ENCODE results near the gene CRLF1. TPM values are rescaled to one million over a fixed set of nuclear protein-coding genes. Genes with fewer than 3 reads are reported as not detected.
A peak's percentile ranks its signal among the peaks of the same experiment; 100 is the strongest.

CRLF1 gene
- total RNA-seq, 4 donors from 2014 or later, result 27.4 to 115 (median 43.6) TPM

DNA sequence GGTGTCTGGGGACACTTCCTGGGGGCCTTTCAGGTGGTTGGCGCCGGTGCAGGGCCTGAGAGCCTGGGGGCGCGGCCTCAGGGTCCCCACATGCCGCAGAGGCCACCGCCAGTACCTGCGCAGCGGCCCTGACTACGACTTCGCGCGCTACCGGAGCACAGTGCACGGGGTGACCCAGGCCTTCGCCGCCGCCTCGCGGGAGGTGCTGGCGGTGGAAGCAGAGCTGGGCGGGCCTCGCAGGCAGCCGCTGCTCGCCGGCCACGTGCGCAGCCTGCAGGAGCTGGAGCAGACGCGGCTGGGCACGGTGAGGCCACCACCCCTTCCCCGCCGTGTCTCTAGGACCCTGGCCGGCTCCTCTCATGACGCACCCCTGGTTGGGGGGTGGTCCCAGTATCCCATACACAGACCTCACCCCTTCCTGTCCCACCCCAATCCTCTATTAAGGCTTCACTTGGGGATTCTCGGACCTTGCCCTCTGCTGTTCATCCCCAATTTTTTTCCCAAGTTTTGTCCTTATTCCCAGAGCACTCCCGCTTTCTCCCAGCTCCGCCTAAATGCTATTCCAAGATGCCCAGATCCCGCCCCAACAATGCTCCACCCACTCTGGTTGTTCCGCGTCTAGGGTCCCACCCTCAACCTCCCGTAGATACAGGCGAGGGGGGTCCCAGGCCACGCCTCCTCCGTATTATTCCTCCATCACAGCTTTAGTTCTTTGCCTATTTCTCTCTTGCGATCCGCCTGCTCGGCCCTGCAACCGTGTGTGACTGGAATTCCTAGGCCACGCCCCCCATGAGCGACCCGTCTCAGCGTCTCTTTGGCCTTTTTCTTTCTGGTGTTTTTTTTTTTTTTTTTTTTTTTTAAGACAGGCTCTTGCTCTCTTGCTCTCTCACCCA, 17.0 kb downstream of the CRLF1 start:
- TF ChIP-seq POLR2A (IDR thresholded peaks at IDR 0.05) (no peak), EP300 (IDR thresholded peaks at IDR 0.05) (peak in 1 of 2 donors; percentile 4)
- TF ChIP-seq, protein P1, sequence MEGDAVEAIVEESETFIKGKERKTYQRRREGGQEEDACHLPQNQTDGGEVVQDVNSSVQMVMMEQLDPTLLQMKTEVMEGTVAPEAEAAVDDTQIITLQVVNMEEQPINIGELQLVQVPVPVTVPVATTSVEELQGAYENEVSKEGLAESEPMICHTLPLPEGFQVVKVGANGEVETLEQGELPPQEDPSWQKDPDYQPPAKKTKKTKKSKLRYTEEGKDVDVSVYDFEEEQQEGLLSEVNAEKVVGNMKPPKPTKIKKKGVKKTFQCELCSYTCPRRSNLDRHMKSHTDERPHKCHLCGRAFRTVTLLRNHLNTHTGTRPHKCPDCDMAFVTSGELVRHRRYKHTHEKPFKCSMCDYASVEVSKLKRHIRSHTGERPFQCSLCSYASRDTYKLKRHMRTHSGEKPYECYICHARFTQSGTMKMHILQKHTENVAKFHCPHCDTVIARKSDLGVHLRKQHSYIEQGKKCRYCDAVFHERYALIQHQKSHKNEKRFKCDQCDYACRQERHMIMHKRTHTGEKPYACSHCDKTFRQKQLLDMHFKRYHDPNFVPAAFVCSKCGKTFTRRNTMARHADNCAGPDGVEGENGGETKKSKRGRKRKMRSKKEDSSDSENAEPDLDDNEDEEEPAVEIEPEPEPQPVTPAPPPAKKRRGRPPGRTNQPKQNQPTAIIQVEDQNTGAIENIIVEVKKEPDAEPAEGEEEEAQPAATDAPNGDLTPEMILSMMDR (IDR thresholded peaks at IDR 0.05), result peak in 4 of 5 experiments; percentile 4 to 52 (median 24)
- peaks cover 0 to 37% (median 18%) of the 10 kb centered on the region in 4 donors for H3K4me1 ChIP-seq
- WGBS, 2 donors, result 12 to 20% methylated on average over 24 to 34 of the region's 52 CpGs

DNA sequence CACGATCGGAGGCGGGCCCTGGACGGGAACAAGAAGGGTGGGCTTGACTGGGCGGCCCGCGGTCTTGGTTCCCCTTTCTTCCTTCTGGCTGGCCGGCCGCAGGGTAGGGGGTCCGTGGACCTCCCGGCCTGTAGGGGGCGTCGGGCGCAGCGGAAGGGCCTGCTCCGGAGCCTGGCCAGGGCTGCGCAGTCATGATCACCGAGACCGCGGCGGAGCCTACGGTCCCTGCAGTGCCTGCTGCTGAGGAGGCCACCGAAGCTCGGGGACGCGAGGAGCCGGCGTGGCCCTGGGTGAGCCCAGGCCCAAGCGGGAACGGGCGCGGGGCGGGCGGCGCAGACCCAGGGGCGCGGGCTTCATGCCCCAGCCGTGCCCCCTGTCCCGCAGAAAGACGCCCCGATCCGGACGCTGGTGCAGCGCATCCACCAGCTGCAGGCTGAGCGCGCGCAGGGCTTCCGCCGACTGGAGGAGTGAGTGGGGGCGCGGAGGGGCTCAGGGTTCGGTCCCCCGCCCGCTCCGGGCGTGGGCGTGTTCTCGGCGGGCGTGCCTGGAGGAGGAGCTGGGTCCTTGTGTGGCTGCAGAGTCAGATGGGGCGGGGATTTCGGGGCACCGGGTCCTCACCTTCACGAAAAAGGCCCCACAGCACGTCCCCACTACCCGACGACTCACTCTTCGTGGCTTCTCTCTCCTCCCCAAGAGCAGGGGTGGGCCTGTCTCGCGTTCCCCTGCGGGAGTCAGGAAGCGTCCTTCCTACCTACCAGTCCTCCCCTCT, 17.8 kb downstream of the CRLF1 start, which contains the start of gene REX1BD:
REX1BD (plus strand) TSS at position 188 of the 769 bp plus-strand sequence; CDS start at position 192, 4 bp downstream.
- Histone ChIP-seq H3K4me3 (peak within 1 kb of the TSS; percentile 60 to 99 (median 71)), H3K27ac (peak within 1 kb of the TSS; percentile 63 to 91 (median 76)), H3K36me3 (peaks cover 0 to 8% (median 0%) of the 10 kb centered on the region in 3 donors), H3K4me1 (peaks cover 0 to 28% (median 11%) of the 10 kb centered on the region in 4 donors), H3K9me3 (no peaks in the 10 kb centered on the region), H3K27me3 (no peaks in the 10 kb centered on the region)
- 1 to 2% methylated on average over 23 to 24 of the region's 72 CpGs for WGBS, 2 donors
- peak; percentile 55 to 72 for DNase-seq (ENCODE audit: low spot score in 2 of 2)
- TF ChIP-seq POLR2A (IDR thresholded peaks at IDR 0.05) (peak; percentile 8 to 45), EP300 (IDR thresholded peaks at IDR 0.05) (peak in 1 of 2 donors; percentile 42)
- TF ChIP-seq, protein P1 (IDR thresholded peaks at IDR 0.05), result peak; percentile 86 to 94 (median 90)

More for the DNA sequence above, 17.0 kb downstream of the CRLF1 start:
- Histone ChIP-seq H3K4me3 (peak overlapping the region; percentile 60 to 99 (median 71)), H3K9me3 (no peaks in the 10 kb centered on the region), H3K27ac (peak overlapping the region; percentile 63 to 91 (median 76)), H3K27me3 (no peaks in the 10 kb centered on the region), H3K36me3 (peaks cover 0 to 8% (median 0%) of the 10 kb centered on the region in 3 donors)
- DNase-seq (ENCODE audit: low spot score in 2 of 2), result peak in 1 of 2 donors; percentile 50

GRCh38 chr19:18587962-18588610, 18.5 kb downstream of the CRLF1 start:
- TF ChIP-seq EP300 (IDR thresholded peaks at IDR 0.05) (no peak), POLR2A (IDR thresholded peaks at IDR 0.05) (no peak)
- TF ChIP-seq, protein P1 (IDR thresholded peaks at IDR 0.05), result no peak
- peak overlapping the region; percentile 60 to 99 (median 71) for H3K4me3 ChIP-seq
- WGBS, 2 donors, result 26 to 32% methylated on average over 16 of the region's 16 CpGs

DNA sequence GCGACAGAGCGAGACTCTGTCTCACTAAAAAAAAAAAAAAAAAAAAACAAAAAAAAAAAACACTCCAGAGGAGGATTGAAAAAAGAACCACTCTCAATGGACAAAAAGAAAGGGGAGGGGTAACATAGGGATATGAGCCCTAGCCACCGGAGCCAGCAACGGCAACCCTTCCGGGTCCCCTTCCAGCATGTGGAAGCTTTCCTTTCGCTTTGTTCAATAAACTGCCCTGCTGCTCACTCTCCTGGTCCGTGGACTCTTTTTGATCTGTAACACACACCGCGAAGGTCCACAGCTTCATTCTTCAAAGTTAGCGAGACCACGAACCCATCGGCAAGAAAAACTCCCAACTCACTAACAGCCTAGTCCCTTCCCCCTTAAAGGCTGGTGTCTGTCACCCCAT, 19.0 kb downstream of the CRLF1 start:
- no peak for TF ChIP-seq EP300 (IDR thresholded peaks at IDR 0.05)
- no peak for DNase-seq (ENCODE audit: low spot score in 2 of 2)
- Histone ChIP-seq H3K27ac (peak overlapping the region in 3 of 4 donors; percentile 76 to 91 (median 76)), H3K9me3 (no peaks in the 10 kb centered on the region), H3K36me3 (peaks cover 0 to 8% (median 0%) of the 10 kb centered on the region in 3 donors), H3K4me3 (no peak overlapping the region), H3K27me3 (no peaks in the 10 kb centered on the region), H3K4me1 (peaks cover 0 to 24% (median 11%) of the 10 kb centered on the region in 4 donors)
- 87 to 91% methylated on average over 12 of the region's 12 CpGs for WGBS, 2 donors

More at GRCh38 chr19:18587962-18588610, 18.5 kb downstream of the CRLF1 start:
- peak overlapping the region; percentile 63 to 91 (median 76) for H3K27ac ChIP-seq
- peaks cover 0 to 8% (median 0%) of the 10 kb centered on the region in 3 donors for H3K36me3 ChIP-seq
- no peaks in the 10 kb centered on the region for H3K9me3 ChIP-seq
- H3K4me1 ChIP-seq, result peaks cover 0 to 24% (median 11%) of the 10 kb centered on the region in 4 donors
- no peaks in the 10 kb centered on the region for H3K27me3 ChIP-seq
- DNase-seq (ENCODE audit: low spot score in 2 of 2), result no peak

DNA sequence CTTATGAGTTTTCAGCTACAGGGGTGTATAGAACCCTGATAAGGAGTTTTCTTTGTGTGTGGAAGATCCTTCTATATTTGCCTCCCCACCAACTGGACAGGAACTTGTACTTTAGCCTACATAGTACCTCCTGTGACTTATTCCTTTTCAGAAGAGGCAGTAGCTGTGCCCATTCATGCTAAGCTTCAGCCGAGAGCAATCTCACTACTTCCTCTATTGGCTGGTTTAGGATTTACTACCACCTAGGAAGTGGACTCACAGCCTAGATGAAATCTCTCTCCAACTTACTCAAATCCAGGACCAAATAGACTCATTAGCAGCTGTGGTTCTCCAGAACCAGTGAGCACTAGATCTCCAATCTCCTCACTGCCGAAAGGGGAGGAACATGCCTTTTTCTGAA, 20.3 kb downstream of the CRLF1 start:
- peaks cover 0 to 7% (median 0%) of the 10 kb centered on the region in 3 donors for H3K36me3 ChIP-seq
- DNase-seq (ENCODE audit: low spot score in 2 of 2), result no peak
- peaks cover 0 to 24% (median 11%) of the 10 kb centered on the region in 4 donors for H3K4me1 ChIP-seq
- no peak overlapping the region for H3K4me3 ChIP-seq
- 45 to 50% methylated on average over 2 of the region's 2 CpGs for WGBS, 2 donors
- TF ChIP-seq EP300 (IDR thresholded peaks at IDR 0.05), result no peak
- no peak for TF ChIP-seq POLR2A (IDR thresholded peaks at IDR 0.05)
- TF ChIP-seq, protein P1 (IDR thresholded peaks at IDR 0.05), result no peak
- no peaks in the 10 kb centered on the region for H3K27me3 ChIP-seq
- no peaks in the 10 kb centered on the region for H3K9me3 ChIP-seq
- H3K27ac ChIP-seq, result no peak overlapping the region
